SK-N-SH (cell line): Measurements from ENCODE around the gene COL1A2. TPM values are rescaled to one million over a fixed set of nuclear protein-coding genes. Genes with fewer than 3 reads are reported as not detected.
A peak's percentile ranks its signal among the peaks of the same experiment; 100 is the strongest.

ENCODE experiments used
- CTCF ChIA-PET: fragments of 300-600, 350-600 bp; formaldehyde crosslinking; extraction: SDS; loops from one replicate; lab custom pipeline; 2021; lab: Yijun Ruan, JAX
- POLR2A ChIA-PET: fragments of 350-600 bp; sonication (Branson Sonifier 250); formaldehyde crosslinking; extraction: SDS; loops from one replicate; lab custom pipeline; 2020; ENCODE audit warnings: antibody characterized with exemption, inconsistent platforms; lab: Yijun Ruan, JAX
- DNase-seq: peaks from one replicate; pipeline ENCODE4 v3.0.0; 2012
- H2AFZ ChIP-seq: fragments of 200-600 bp; sonication (generic); 2 replicates; pipeline ENCODE4 v1.8.1; 2016; ENCODE audit warnings: antibody characterized with exemption, mild to moderate bottlenecking, low read depth
- H3F3A ChIP-seq: fragments of 200-600 bp; sonication (generic); replicated peaks from 2 replicates; pipeline ENCODE3; 2016; ENCODE audit warnings: antibody characterized with exemption, mild to moderate bottlenecking; ENCODE audit not compliant: insufficient read depth
- H3K27ac ChIP-seq, 2 experiments: fragments of 200-500 bp in 1 of 2; fragments of 200-600 bp in 1 of 2; sonication (Bioruptor generic) in 1 of 2; sonication (generic), shearing (Covaris generic) in 1 of 2; 2 replicates each; pipeline versions ENCODE4 v1.5.1 to v1.6.1; 2014 to 2016; ENCODE audit warnings: low read depth in 2 of 2, inconsistent platforms in 1 of 2, low read length in 1 of 2, mild to moderate bottlenecking in 1 of 2, mixed read lengths in 1 of 2
- H3K27me3 ChIP-seq: fragments of 200-600 bp; sonication (generic), shearing (Covaris generic); 2 replicates; pipeline ENCODE4 v1.6.1; 2016; ENCODE audit warnings: mixed run types; ENCODE audit not compliant: insufficient read depth
- H3K36me3 ChIP-seq, 2 experiments: fragments of 200-500 bp in 1 of 2; fragments of 200-600 bp in 1 of 2; sonication (Bioruptor generic) in 1 of 2; sonication (generic) in 1 of 2; replicated peaks in 1 of 2; 2 replicates each; pipeline versions ENCODE3 to v1.5.1; 2014 to 2016; ENCODE audit warnings: low read length in 1 of 2, mild to moderate bottlenecking in 1 of 2; ENCODE audit not compliant: insufficient read depth in 2 of 2, control insufficient read depth in 1 of 2
- H3K4me1 ChIP-seq, 2 experiments: fragments of 200-500 bp in 1 of 2; fragments of 200-600 bp in 1 of 2; sonication (Bioruptor generic) in 1 of 2; sonication (generic), shearing (Covaris generic) in 1 of 2; 2 replicates each; pipeline versions ENCODE4 v1.5.1 to v1.6.1; 2014 to 2016; ENCODE audit warnings: low read depth in 1 of 2, low read length in 1 of 2, mixed run types in 1 of 2; ENCODE audit not compliant: insufficient read depth in 2 of 2, control insufficient read depth in 1 of 2
- H3K4me2 ChIP-seq: fragments of 200-600 bp; sonication (generic), shearing (Covaris generic); 2 replicates; pipeline ENCODE4 v1.6.1; 2017; ENCODE audit warnings: mixed run types
- H3K4me3 ChIP-seq, 2 experiments: fragments of 200-500 bp in 1 of 2; fragments of 200-600 bp in 1 of 2; sonication (Bioruptor generic) in 1 of 2; sonication (generic), shearing (Covaris generic) in 1 of 2; 2 replicates each; pipeline versions ENCODE4 v1.5.1 to v1.8.1; 2014 to 2016; ENCODE audit warnings: low read depth in 2 of 2, inconsistent platforms in 1 of 2, low read length in 1 of 2, mild to moderate bottlenecking in 1 of 2, mixed read lengths in 1 of 2, moderate library complexity in 1 of 2
- H3K79me2 ChIP-seq: fragments of 200-600 bp; sonication (generic); 2 replicates; pipeline ENCODE4 v1.8.1; 2017; ENCODE audit warnings: mild to moderate bottlenecking; ENCODE audit not compliant: insufficient read depth
- H3K9ac ChIP-seq: fragments of 200-600 bp; sonication (generic); 2 replicates; pipeline ENCODE4 v1.6.1; 2017; ENCODE audit warnings: mixed run types
- H3K9me2 ChIP-seq: fragments of 200-600 bp; sonication (generic); 2 replicates; pipeline ENCODE4 v1.6.1; 2017; ENCODE audit warnings: mixed run types
- H3K9me3 ChIP-seq: fragments of 200-600 bp; sonication (generic); 2 replicates; pipeline ENCODE4 v1.6.1; 2017; ENCODE audit warnings: mixed run types, mild to moderate bottlenecking, moderate library complexity
- H4K20me1 ChIP-seq: fragments of 200-600 bp; sonication (generic); 2 replicates; pipeline ENCODE4 v1.6.1; 2017; ENCODE audit warnings: mild to moderate bottlenecking, mixed run types; ENCODE audit not compliant: insufficient read depth
- CHD2 ChIP-seq: fragments of 150-350 bp; IDR thresholded peaks from 2 replicates; pipeline ENCODE4 v1.6.1; 2018; ENCODE audit warnings: low read length; ENCODE audit not compliant: partially characterized antibody
- ELF1 ChIP-seq: IDR thresholded peaks from 2 replicates; pipeline ENCODE4 v1.4.0; 2012
- EP300 ChIP-seq, 2 experiments: IDR thresholded peaks; 2 replicates each; pipeline versions ENCODE4 v1.4.0 to v1.6.1; 2012; ENCODE audit warnings: borderline replicate concordance in 1 of 2, low read depth in 1 of 2, low read length in 1 of 2
- EZH2phosphoT487 ChIP-seq: fragments of 200-600 bp; sonication (generic); IDR thresholded peaks from 2 replicates; pipeline ENCODE4 v1.6.1; 2017; ENCODE audit warnings: low read depth, mixed run types, mild to moderate bottlenecking, antibody characterized with exemption, moderate library complexity, borderline replicate concordance
- FOSL2 ChIP-seq: IDR thresholded peaks from 2 replicates; pipeline ENCODE4 v1.4.0; 2012; ENCODE audit warnings: low read depth, mild to moderate bottlenecking, moderate library complexity, borderline replicate concordance
- FOXM1 ChIP-seq: IDR thresholded peaks from 2 replicates; pipeline ENCODE4 v1.4.0; 2012; ENCODE audit warnings: low read depth, mild to moderate bottlenecking
- GABPA ChIP-seq: IDR thresholded peaks from 2 replicates; pipeline ENCODE4 v1.4.0; 2012; ENCODE audit warnings: low read depth, mild to moderate bottlenecking
- JUND ChIP-seq: IDR thresholded peaks from 2 replicates; pipeline ENCODE4 v1.4.0; 2012
- MXI1 ChIP-seq: IDR thresholded peaks from 2 replicates; pipeline ENCODE4 v1.6.1; 2012; ENCODE audit warnings: mild to moderate bottlenecking, low read depth, low read length, improper control_type of control experiment
- NFIC ChIP-seq: IDR thresholded peaks from 2 replicates; pipeline ENCODE4 v1.4.0; 2012; ENCODE audit warnings: borderline replicate concordance
- POLR2AphosphoS5 ChIP-seq: IDR thresholded peaks from 2 replicates; pipeline ENCODE4 v1.6.1; 2012; ENCODE audit warnings: low read depth, low read length
- RCOR1 ChIP-seq: fragments of 150-350 bp; IDR thresholded peaks from 2 replicates; pipeline ENCODE4 v1.6.1; 2017; ENCODE audit warnings: antibody characterized with exemption, low read length
- TCF12 ChIP-seq: IDR thresholded peaks from 2 replicates; pipeline ENCODE4 v1.4.0; 2012
- TEAD4 ChIP-seq: IDR thresholded peaks from 2 replicates; pipeline ENCODE4 v1.4.0; 2012; ENCODE audit warnings: mild to moderate bottlenecking, borderline replicate concordance; ENCODE audit not compliant: insufficient read depth
- YY1 ChIP-seq: IDR thresholded peaks from 2 replicates; pipeline ENCODE4 v1.4.0; 2012; ENCODE audit warnings: low read depth, mild to moderate bottlenecking
- WGBS: methylation state at CpG from one replicate; pipeline ENCODE4 v1.1.6; 2017; ENCODE audit warnings: low lambda C conversion rate; 5-methylcytosine and 5-hydroxymethylcytosine counted together
- polyA plus RNA-seq, 3 experiments: library from polyadenylated mRNA; depleted of rRNA; stranded (reverse); fragments of >200 nt; gene quantifications; 2 replicates each; pipeline ENCODE4 v1.2.3, GENCODE V29; 2012
- TF ChIP-seq, protein P1 (sequence below): fragments of 150-350 bp; IDR thresholded peaks from 2 replicates; pipeline ENCODE4 v1.6.1; 2016; ENCODE audit warnings: mild to moderate bottlenecking, low read depth, low read length
- TF ChIP-seq, protein P2 (sequence below): IDR thresholded peaks from 2 replicates; pipeline ENCODE4 v1.4.0; 2012; ENCODE audit warnings: low read depth, borderline replicate concordance
- TF ChIP-seq, protein P3 (sequence below): IDR thresholded peaks from 2 replicates; pipeline ENCODE4 v1.4.0; 2012; ENCODE audit warnings: low read depth
- TF ChIP-seq, protein P4 (sequence below): IDR thresholded peaks from 2 replicates; pipeline ENCODE4 v1.4.0; 2012; ENCODE audit warnings: low read depth, borderline replicate concordance
- TF ChIP-seq, protein P5 (sequence below): IDR thresholded peaks from 2 replicates; pipeline ENCODE4; 2012

COL1A2 gene
- polyA plus RNA-seq, 1 of the 3 experiments (the other 2 are of a cell fraction): 11.4 TPM

DNA sequence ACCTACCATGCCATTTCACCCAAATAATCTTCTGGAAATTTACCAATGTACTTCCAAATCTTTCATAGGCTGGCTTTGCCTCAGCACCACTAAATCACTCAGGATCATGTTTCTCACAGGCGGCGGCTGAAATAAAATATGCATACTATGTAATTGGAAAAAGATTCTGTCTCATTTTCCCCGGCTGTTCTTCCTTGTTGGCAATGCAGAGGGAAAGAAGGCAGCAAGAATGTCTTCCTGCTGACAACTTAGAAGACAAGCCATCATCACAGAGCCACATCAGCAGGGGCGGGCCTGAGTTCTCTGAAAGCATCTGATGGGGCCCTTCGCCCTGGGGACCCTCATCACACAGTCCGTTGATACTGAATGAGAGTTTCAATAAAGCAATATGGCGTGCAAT lies 39.2 kb upstream of the COL1A2 start:
- H3K36me3 ChIP-seq: peaks cover 0 to 9% of the 10 kb centered on the region in 2 experiments
- peaks cover 4 to 15% of the 10 kb centered on the region in 2 experiments; a peak in 3 of 4 replicates for H3K4me1 ChIP-seq
- no peak overlapping the region for H3K4me3 ChIP-seq
- H3K4me2 ChIP-seq: peak overlapping the region; percentile 13; the same call in 1 of the 2 replicates
- WGBS: 58% methylated on average over 7 of the region's 7 CpGs
- no peaks in the 10 kb centered on the region for H3K9me2 ChIP-seq
- H3K9me3 ChIP-seq: no peaks in the 10 kb centered on the region
- peaks cover 16% of the 10 kb centered on the region for H3F3A ChIP-seq
- TF ChIP-seq JUND (peak; percentile 63), EZH2phosphoT487 (no peak), NFIC (peak; percentile 80), FOSL2 (0 out of 2 replicates have a peak, but pooled peaks have one; percentile 4), EP300 (IDR thresholded peaks at IDR 0.05; ENCODE audit: borderline replicate concordance in 1 of 2, low read depth in 1 of 2, low read length in 1 of 2) (peak in 1 of 2 experiments; percentile 87; a peak in 1 of 4 replicates), TCF12 (peak; percentile 91), YY1 (no peak), MXI1 (no peak), FOXM1 (peak; percentile 51; the same call in 1 of the 2 replicates), TEAD4 (peak; percentile 47; the same call in 1 of the 2 replicates), CHD2 (no peak), RCOR1 (no peak), POLR2AphosphoS5 (peak; percentile 40; the same call in 1 of the 2 replicates), GABPA (no peak), ELF1 (peak; percentile 30; the same call in 1 of the 2 replicates)
- TF ChIP-seq, protein P1, sequence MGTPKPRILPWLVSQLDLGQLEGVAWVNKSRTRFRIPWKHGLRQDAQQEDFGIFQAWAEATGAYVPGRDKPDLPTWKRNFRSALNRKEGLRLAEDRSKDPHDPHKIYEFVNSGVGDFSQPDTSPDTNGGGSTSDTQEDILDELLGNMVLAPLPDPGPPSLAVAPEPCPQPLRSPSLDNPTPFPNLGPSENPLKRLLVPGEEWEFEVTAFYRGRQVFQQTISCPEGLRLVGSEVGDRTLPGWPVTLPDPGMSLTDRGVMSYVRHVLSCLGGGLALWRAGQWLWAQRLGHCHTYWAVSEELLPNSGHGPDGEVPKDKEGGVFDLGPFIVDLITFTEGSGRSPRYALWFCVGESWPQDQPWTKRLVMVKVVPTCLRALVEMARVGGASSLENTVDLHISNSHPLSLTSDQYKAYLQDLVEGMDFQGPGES: no peak
- TF ChIP-seq, protein P2, sequence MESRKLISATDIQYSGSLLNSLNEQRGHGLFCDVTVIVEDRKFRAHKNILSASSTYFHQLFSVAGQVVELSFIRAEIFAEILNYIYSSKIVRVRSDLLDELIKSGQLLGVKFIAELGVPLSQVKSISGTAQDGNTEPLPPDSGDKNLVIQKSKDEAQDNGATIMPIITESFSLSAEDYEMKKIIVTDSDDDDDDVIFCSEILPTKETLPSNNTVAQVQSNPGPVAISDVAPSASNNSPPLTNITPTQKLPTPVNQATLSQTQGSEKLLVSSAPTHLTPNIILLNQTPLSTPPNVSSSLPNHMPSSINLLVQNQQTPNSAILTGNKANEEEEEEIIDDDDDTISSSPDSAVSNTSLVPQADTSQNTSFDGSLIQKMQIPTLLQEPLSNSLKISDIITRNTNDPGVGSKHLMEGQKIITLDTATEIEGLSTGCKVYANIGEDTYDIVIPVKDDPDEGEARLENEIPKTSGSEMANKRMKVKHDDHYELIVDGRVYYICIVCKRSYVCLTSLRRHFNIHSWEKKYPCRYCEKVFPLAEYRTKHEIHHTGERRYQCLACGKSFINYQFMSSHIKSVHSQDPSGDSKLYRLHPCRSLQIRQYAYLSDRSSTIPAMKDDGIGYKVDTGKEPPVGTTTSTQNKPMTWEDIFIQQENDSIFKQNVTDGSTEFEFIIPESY: no peak
- TF ChIP-seq, protein P3, sequence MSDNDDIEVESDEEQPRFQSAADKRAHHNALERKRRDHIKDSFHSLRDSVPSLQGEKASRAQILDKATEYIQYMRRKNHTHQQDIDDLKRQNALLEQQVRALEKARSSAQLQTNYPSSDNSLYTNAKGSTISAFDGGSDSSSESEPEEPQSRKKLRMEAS: peak; percentile 52; the same call in 1 of the 2 replicates
- TF ChIP-seq, protein P4, sequence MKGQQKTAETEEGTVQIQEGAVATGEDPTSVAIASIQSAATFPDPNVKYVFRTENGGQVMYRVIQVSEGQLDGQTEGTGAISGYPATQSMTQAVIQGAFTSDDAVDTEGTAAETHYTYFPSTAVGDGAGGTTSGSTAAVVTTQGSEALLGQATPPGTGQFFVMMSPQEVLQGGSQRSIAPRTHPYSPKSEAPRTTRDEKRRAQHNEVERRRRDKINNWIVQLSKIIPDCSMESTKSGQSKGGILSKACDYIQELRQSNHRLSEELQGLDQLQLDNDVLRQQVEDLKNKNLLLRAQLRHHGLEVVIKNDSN: no peak
- TF ChIP-seq, protein P5, sequence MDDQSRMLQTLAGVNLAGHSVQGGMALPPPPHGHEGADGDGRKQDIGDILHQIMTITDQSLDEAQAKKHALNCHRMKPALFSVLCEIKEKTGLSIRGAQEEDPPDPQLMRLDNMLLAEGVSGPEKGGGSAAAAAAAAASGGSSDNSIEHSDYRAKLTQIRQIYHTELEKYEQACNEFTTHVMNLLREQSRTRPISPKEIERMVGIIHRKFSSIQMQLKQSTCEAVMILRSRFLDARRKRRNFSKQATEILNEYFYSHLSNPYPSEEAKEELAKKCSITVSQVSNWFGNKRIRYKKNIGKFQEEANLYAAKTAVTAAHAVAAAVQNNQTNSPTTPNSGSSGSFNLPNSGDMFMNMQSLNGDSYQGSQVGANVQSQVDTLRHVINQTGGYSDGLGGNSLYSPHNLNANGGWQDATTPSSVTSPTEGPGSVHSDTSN: peak; percentile 89
- H3K9ac ChIP-seq: no peak overlapping the region
- no peaks in the 10 kb centered on the region for H3K79me2 ChIP-seq
- H2AFZ ChIP-seq: peak overlapping the region; percentile 4; the same call in 1 of the 2 replicates
- H3K27me3 ChIP-seq: no peaks in the 10 kb centered on the region
- no peaks in the 10 kb centered on the region for H4K20me1 ChIP-seq
- ChIA-PET CTCF (interaction anchor here (1.1 to 1.3 kb wide), 2 partner anchors 60 to 66 kb away, joined by 4 to 8 read pairs; no protein-coding TSS in a partner anchor), POLR2A (no interaction called here)
- DNase-seq: no peak
- peak overlapping the region; percentile 61 to 84; a peak in 3 of 4 replicates for H3K27ac ChIP-seq
